Measurements from ENCODE around the gene CLEC16A. TPM values are rescaled to one million over a fixed set of nuclear protein-coding genes. Genes with fewer than 3 reads are reported as not detected.

Gene CLEC16A
- total and polyA plus RNA-seq, 8 donors = 8.1 to 17.2 (median 10.7) TPM

DNA sequence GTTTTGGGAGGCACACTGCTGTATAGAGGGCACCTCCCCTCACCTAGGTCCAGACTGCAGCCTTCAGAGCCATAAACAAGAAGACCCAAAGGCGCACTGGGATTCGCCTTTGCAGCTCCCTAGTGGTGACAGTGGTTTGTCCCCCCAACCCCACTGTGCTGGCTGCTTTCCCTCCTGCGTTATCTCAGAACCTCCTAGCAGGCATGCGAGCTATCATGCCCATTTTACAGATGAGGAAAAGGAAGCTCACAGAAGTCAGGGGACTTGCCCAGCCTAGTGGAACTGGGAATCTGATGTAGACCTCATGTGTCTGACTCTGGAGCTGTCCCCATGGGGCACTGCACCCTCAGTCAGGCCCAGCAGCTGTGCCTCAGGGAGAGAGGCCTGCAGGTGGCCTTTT is 115.2 kb downstream of the CLEC16A start:
- Histone ChIP-seq H3K36me3 (peaks cover 0 to 14% (median 0%) of the 10 kb centered on the region in 3 donors), H3K9me3 (no peaks in the 10 kb centered on the region), H3K27ac (no peak overlapping the region), H3K4me3 (no peak overlapping the region), H3K4me1 (no peaks in the 10 kb centered on the region), H3K27me3 (no peaks in the 10 kb centered on the region)
- ATAC-seq (no peak), FAIRE-seq (no peak), DNase-seq (no peak)
- intact Hi-C loops (cut with DNase I) = no loop called here
- TF ChIP-seq, protein P1, sequence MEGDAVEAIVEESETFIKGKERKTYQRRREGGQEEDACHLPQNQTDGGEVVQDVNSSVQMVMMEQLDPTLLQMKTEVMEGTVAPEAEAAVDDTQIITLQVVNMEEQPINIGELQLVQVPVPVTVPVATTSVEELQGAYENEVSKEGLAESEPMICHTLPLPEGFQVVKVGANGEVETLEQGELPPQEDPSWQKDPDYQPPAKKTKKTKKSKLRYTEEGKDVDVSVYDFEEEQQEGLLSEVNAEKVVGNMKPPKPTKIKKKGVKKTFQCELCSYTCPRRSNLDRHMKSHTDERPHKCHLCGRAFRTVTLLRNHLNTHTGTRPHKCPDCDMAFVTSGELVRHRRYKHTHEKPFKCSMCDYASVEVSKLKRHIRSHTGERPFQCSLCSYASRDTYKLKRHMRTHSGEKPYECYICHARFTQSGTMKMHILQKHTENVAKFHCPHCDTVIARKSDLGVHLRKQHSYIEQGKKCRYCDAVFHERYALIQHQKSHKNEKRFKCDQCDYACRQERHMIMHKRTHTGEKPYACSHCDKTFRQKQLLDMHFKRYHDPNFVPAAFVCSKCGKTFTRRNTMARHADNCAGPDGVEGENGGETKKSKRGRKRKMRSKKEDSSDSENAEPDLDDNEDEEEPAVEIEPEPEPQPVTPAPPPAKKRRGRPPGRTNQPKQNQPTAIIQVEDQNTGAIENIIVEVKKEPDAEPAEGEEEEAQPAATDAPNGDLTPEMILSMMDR (IDR thresholded peaks at IDR 0.05) = no peak
- WGBS, 2 donors = 88 to 96% methylated on average over 4 of the region's 4 CpGs

DNA sequence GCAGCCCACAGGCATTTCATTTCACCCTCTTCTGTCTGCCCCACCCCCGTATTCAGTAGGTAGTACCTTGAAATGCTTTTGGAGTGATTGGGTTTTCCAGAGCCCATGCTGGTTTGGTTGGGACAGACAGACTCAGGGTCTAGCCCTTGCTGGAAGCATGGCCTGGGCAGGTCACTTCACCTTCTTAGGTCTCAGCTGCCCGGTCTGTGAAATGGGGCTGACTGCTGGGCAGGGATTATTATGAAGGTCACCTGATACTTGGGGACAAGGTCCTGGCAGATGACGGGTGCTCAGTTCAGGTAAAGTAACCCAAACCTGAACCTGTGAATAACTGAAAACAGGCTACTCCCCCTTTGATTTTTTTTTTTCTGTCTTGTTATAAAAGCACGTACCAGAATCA is 116.0 kb downstream of the CLEC16A start:
- no peak for FAIRE-seq
- no peak for ATAC-seq
- 97 to 98% methylated on average over 4 of the region's 4 CpGs for WGBS, 2 donors
- Histone ChIP-seq H3K27me3 (no peaks in the 10 kb centered on the region), H3K4me1 (no peaks in the 10 kb centered on the region), H3K9me3 (no peaks in the 10 kb centered on the region), H3K4me3 (no peak overlapping the region), H3K27ac (no peak overlapping the region), H3K36me3 (peaks cover 0 to 14% (median 0%) of the 10 kb centered on the region in 3 donors)
- DNase-seq = no peak
- TF ChIP-seq, protein P1 (IDR thresholded peaks at IDR 0.05) = no peak
- intact Hi-C loops (cut with DNase I) = no loop called here

DNA sequence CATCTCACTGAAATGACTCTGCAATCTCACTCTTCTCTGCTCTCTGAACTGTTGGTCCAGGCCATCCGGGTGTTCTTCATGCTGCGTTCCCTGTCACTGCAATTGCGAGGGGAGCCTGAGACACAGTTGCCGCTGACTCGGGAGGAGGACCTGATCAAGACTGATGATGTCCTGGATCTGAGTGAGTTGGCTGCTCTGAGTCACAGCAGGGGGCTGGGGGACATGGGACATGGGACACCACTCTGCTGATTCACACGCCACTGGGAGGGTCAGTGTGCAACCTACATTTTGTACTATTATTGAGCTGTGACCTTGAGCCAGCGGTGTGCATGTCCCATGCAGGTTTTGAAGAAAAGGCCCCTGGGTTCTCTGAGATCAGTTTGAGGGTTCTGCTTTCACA is 116.5 kb downstream of the CLEC16A start:
- ATAC-seq (no peak), DNase-seq (no peak), FAIRE-seq (no peak)
- H3K27ac ChIP-seq = no peak overlapping the region
- intact Hi-C loops (cut with DNase I) = no loop called here
- TF ChIP-seq, protein P1 (IDR thresholded peaks at IDR 0.05) = no peak
- 97 to 98% methylated on average over 7 of the region's 7 CpGs for WGBS, 2 donors
- no peaks in the 10 kb centered on the region for H3K9me3 ChIP-seq
- no peaks in the 10 kb centered on the region for H3K4me1 ChIP-seq
- H3K4me3 ChIP-seq = no peak overlapping the region
- no peaks in the 10 kb centered on the region for H3K27me3 ChIP-seq
- H3K36me3 ChIP-seq = peaks cover 0 to 14% (median 0%) of the 10 kb centered on the region in 3 donors

DNA sequence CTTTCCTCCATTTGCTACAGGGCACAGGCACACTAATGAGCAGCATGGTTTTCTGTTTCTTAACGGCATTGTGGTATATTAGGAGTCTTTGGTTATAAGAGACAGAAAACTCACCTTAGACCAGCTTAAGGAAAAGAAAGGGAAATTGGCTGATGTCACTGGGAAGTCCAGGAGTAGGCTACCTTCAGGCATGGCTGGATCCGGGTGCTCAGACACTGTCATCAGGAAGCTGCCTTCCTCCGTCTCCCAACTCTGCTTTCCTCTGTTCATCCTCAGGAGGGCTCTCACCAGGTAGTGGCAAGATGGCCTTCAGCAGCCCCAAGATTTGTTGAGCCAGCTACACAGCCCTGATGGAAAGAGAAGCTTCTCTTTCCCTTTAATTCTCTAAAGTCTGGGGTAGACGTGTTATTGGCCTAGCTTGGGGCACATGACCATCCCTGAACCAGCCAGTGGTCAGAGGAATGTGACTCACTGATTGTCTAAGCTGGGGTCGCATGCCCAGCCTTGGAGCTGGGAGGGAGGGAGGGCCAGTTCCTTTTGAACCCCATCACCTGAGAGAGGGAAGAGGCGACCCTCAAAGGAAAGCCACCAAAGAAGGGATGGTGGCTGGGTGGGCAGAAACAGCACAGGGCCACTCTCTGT is 117.4 kb downstream of the CLEC16A start:
- TF ChIP-seq, protein P1 (IDR thresholded peaks at IDR 0.05) = no peak
- 90 to 95% methylated on average over 6 of the region's 6 CpGs for WGBS, 2 donors
- Histone ChIP-seq H3K9me3 (no peaks in the 10 kb centered on the region), H3K4me1 (no peaks in the 10 kb centered on the region), H3K27ac (no peak overlapping the region), H3K4me3 (no peak overlapping the region), H3K27me3 (no peaks in the 10 kb centered on the region), H3K36me3 (peaks cover 0 to 14% (median 0%) of the 10 kb centered on the region in 3 donors)
- FAIRE-seq (no peak), ATAC-seq (no peak), DNase-seq (no peak)
- intact Hi-C loops (cut with DNase I) = no loop called here

DNA sequence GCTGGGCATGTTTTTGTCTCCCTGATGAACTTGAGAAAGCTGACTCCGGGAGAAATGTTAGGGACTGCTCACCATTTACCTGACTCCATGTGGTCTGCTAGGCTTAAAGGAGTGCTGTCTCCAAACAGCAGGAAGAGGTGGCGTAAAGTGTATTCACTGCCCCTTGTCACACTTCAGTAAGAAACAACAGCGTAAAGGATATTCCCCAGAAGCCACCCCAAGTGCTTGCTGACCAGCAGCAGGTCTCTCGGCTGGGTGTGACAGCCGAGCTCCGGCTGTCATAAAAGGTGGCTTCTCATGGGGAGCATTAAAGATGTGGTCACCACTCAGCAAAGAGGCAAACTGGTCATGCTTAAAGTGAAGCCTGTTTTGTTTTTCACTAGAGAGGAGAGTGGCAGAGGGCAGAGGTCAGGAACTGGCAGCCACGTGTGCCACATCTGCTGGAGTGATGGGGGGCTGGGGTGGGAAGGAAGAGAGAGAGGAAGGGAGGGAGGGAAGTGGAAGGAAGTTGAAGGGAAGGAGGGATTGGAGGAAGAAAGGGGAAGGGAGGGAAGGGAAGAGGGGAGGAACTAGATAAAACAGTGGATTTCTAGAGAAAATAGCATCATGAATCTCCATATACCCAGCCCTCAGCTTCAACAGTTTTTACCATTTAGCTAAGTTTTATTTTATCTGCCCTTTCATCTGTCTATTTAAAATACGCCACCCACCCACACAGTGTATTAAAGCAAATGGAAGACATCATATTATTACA is 119.3 kb downstream of the CLEC16A start:
- H3K4me1 ChIP-seq = no peaks in the 10 kb centered on the region
- ATAC-seq (no peak), DNase-seq (no peak), FAIRE-seq (no peak)
- intact Hi-C loops (cut with DNase I) = no loop called here
- H3K9me3 ChIP-seq = no peaks in the 10 kb centered on the region
- TF ChIP-seq, protein P1 (IDR thresholded peaks at IDR 0.05) = no peak
- H3K36me3 ChIP-seq = peaks cover 0 to 14% (median 0%) of the 10 kb centered on the region in 3 donors
- no peak overlapping the region for H3K27ac ChIP-seq
- WGBS, 2 donors = 89 to 94% methylated on average over 8 of the region's 8 CpGs
- no peaks in the 10 kb centered on the region for H3K27me3 ChIP-seq
- no peak overlapping the region for H3K4me3 ChIP-seq
